Astrocyte (in vitro differentiated cells and primary cell): ENCODE results near the gene SET. TPM values are rescaled to one million over a fixed set of nuclear protein-coding genes. Genes with fewer than 3 reads are reported as not detected.

Experiments used
- DNase-seq: peaks from one replicate; pipeline ENCODE4 v3.0.0-alpha.2; 2010; ENCODE audit warnings: low read depth
- FAIRE-seq: peaks from 2 replicates; lab custom pipeline; 2011; peaks lifted over from hg19 to GRCh38; lab: Jason Lieb, UNC
- H2AFZ ChIP-seq: 2 replicates; pipeline ENCODE4 v1.6.0; 2012; ENCODE audit warnings: low read depth, low read length, inconsistent platforms
- H3K27ac ChIP-seq: 2 replicates; pipeline ENCODE4 v1.5.1; 2011; ENCODE audit warnings: low read depth, low read length, inconsistent platforms
- H3K27me3 ChIP-seq: 2 replicates; pipeline ENCODE4 v1.6.0; 2011; ENCODE audit warnings: low read length, inconsistent platforms; ENCODE audit not compliant: insufficient read depth
- H3K36me3 ChIP-seq: 2 replicates; pipeline ENCODE4 v1.5.1; 2011; ENCODE audit warnings: low read length, inconsistent platforms; ENCODE audit not compliant: insufficient read depth
- H3K4me1 ChIP-seq: 2 replicates; pipeline ENCODE4 v1.5.1; 2011; ENCODE audit warnings: low read length, inconsistent platforms; ENCODE audit not compliant: insufficient read depth
- H3K4me2 ChIP-seq: 2 replicates; pipeline ENCODE4 v1.6.0; 2012; ENCODE audit warnings: low read length, inconsistent platforms
- H3K4me3 ChIP-seq: 2 replicates; pipeline ENCODE4 v1.5.1; 2011; ENCODE audit warnings: low read depth, mild to moderate bottlenecking, low read length, inconsistent platforms; ENCODE audit not compliant: insufficient read depth
- H3K79me2 ChIP-seq: 2 replicates; pipeline ENCODE4 v1.6.0; 2012; ENCODE audit warnings: mild to moderate bottlenecking, low read length, inconsistent platforms; ENCODE audit not compliant: insufficient read depth
- H3K9ac ChIP-seq: 2 replicates; pipeline ENCODE4 v1.6.0; 2012; ENCODE audit warnings: mild to moderate bottlenecking, low read length, inconsistent platforms
- H3K9me3 ChIP-seq: 2 replicates; pipeline ENCODE4 v1.5.1; 2012; ENCODE audit warnings: low read depth, mild to moderate bottlenecking, low read length, inconsistent platforms; ENCODE audit not compliant: insufficient read depth
- H4K20me1 ChIP-seq: 2 replicates; pipeline ENCODE4 v1.6.0; 2012; ENCODE audit warnings: low read length, inconsistent platforms; ENCODE audit not compliant: insufficient read depth
- H3K27ac Mint-ChIP-seq: one replicate; pipeline ENCODE4 v1.8.0; 2021; ENCODE audit warnings: mild to moderate bottlenecking, mixed read lengths; ENCODE audit not compliant: unreplicated experiment
- H3K27me3 Mint-ChIP-seq: one replicate; pipeline ENCODE4 v1.8.0; 2021; ENCODE audit warnings: low read depth, mixed read lengths; ENCODE audit not compliant: unreplicated experiment
- H3K36me3 Mint-ChIP-seq: one replicate; pipeline ENCODE4 v1.8.0; 2021; ENCODE audit warnings: low read depth, mixed read lengths; ENCODE audit not compliant: unreplicated experiment
- H3K4me1 Mint-ChIP-seq: one replicate; pipeline ENCODE4 v1.8.0; 2021; ENCODE audit warnings: low read depth, mixed read lengths; ENCODE audit not compliant: unreplicated experiment
- H3K4me3 Mint-ChIP-seq: one replicate; pipeline ENCODE4 v1.8.0; 2021; ENCODE audit warnings: mild to moderate bottlenecking, moderate library complexity, mixed read lengths; ENCODE audit not compliant: unreplicated experiment
- H3K9me3 Mint-ChIP-seq: one replicate; pipeline ENCODE4 v1.8.0; 2021; ENCODE audit warnings: mild to moderate bottlenecking, mixed read lengths; ENCODE audit not compliant: unreplicated experiment
- CTCF ChIP-seq: IDR thresholded peaks from 2 replicates; pipeline ENCODE4 v1.5.1; 2011; ENCODE audit warnings: low read depth, mild to moderate bottlenecking, inconsistent platforms, low read length, moderate library complexity; ENCODE audit not compliant: insufficient read depth
- EZH2 ChIP-seq: IDR thresholded peaks from 2 replicates; pipeline ENCODE4 v1.6.1; 2012; ENCODE audit warnings: mild to moderate bottlenecking, low read length, inconsistent platforms; ENCODE audit not compliant: insufficient read depth
- total RNA-seq: library from RNA; stranded (reverse); gene quantifications from 2 replicates; pipeline ENCODE4 v1.2.1, GENCODE V29; 2021

SET gene
- total RNA-seq, 1 donor from 2014 or later, result 397 TPM

- no peak overlapping the region for H3K4me3 ChIP-seq
- no peak overlapping the region for H3K27ac ChIP-seq
- no peak for DNase-seq
- no peaks in the 10 kb centered on the region for H3K27me3 ChIP-seq
- Mint-ChIP-seq H3K9me3 (no peaks in the 10 kb centered on the region), H3K4me3 (no peak overlapping the region), H3K27me3 (no peaks in the 10 kb centered on the region), H3K27ac (no peak overlapping the region), H3K4me1 (no peaks in the 10 kb centered on the region), H3K36me3 (peaks cover 4% of the 10 kb centered on the region)
- H3K79me2 ChIP-seq, result no peaks in the 10 kb centered on the region
- TF ChIP-seq CTCF (no peak), EZH2 (no peak)
- H3K4me2 ChIP-seq, result no peak overlapping the region
- no peaks in the 10 kb centered on the region for H3K9me3 ChIP-seq
- no peak for FAIRE-seq
- no peaks in the 10 kb centered on the region for H3K4me1 ChIP-seq
- H4K20me1 ChIP-seq, result no peaks in the 10 kb centered on the region
- H3K36me3 ChIP-seq, result no peaks in the 10 kb centered on the region
- no peak overlapping the region for H2AFZ ChIP-seq
- H3K9ac ChIP-seq, result no peak overlapping the region
These were observed 42.7 kb downstream of the SET start for GRCh38 chr9:128731691-128732090.

GRCh38 chr9:128732576-128732975 is 43.6 kb downstream of the SET start:
- no peaks in the 10 kb centered on the region for H3K36me3 ChIP-seq
- no peak overlapping the region for H2AFZ ChIP-seq
- DNase-seq (no peak), FAIRE-seq (no peak)
- H4K20me1 ChIP-seq, result no peaks in the 10 kb centered on the region
- no peaks in the 10 kb centered on the region for H3K27me3 ChIP-seq
- H3K79me2 ChIP-seq, result no peaks in the 10 kb centered on the region
- Mint-ChIP-seq H3K4me1 (no peaks in the 10 kb centered on the region), H3K4me3 (no peak overlapping the region), H3K27me3 (no peaks in the 10 kb centered on the region), H3K36me3 (peaks cover 8% of the 10 kb centered on the region), H3K27ac (no peak overlapping the region), H3K9me3 (no peaks in the 10 kb centered on the region)
- H3K9me3 ChIP-seq, result no peaks in the 10 kb centered on the region
- H3K4me1 ChIP-seq, result no peaks in the 10 kb centered on the region
- no peak for TF ChIP-seq CTCF
- TF ChIP-seq EZH2, result no peak
- H3K4me3 ChIP-seq, result no peak overlapping the region
- no peak overlapping the region for H3K27ac ChIP-seq
- no peak overlapping the region for H3K4me2 ChIP-seq
- no peak overlapping the region for H3K9ac ChIP-seq

GRCh38 chr9:128733256-128733655 is 44.2 kb downstream of the SET start:
- peak overlapping the region; percentile 65 for H3K4me2 ChIP-seq
- no peaks in the 10 kb centered on the region for H3K9me3 ChIP-seq
- no peak overlapping the region for H3K4me3 ChIP-seq
- no peaks in the 10 kb centered on the region for H3K79me2 ChIP-seq
- H3K27ac ChIP-seq, result peak overlapping the region; percentile 36
- H3K36me3 ChIP-seq, result no peaks in the 10 kb centered on the region
- FAIRE-seq (peak; percentile 52), DNase-seq (peak; percentile 71)
- Mint-ChIP-seq H3K36me3 (peaks cover 8% of the 10 kb centered on the region), H3K27me3 (no peaks in the 10 kb centered on the region), H3K9me3 (no peaks in the 10 kb centered on the region), H3K4me3 (no peak overlapping the region), H3K27ac (no peak overlapping the region), H3K4me1 (no peaks in the 10 kb centered on the region)
- no peaks in the 10 kb centered on the region for H3K27me3 ChIP-seq
- H4K20me1 ChIP-seq, result no peaks in the 10 kb centered on the region
- TF ChIP-seq EZH2, result no peak
- peak; percentile 69 for TF ChIP-seq CTCF
- peak overlapping the region; percentile 42 for H3K9ac ChIP-seq
- peak overlapping the region; percentile 86 for H2AFZ ChIP-seq
- no peaks in the 10 kb centered on the region for H3K4me1 ChIP-seq
